GM12872 (cell line): Measurements from ENCODE around the gene TNFRSF13B.

Experiments
- CTCF ChIP-seq: IDR thresholded peaks from 3 replicates; pipeline ENCODE4 v1.5.1; 2011; ENCODE audit warnings: low read depth, mild to moderate bottlenecking, low read length, moderate library complexity; ENCODE audit not compliant: insufficient read depth

The TNFRSF13B gene

GRCh38 chr17:16900288-16900882 is 71.5 kb downstream of the TNFRSF13B start:
- no peak for TF ChIP-seq CTCF

GRCh38 chr17:16889088-16889465 is 82.8 kb downstream of the TNFRSF13B start:
- no peak for TF ChIP-seq CTCF
